Esophagus muscularis mucosa (tissue), 4 donors: ENCODE data around the gene SERPINE2. TPM values are rescaled to one million over a fixed set of nuclear protein-coding genes. Genes with fewer than 3 reads are reported as not detected.
A peak's percentile ranks its signal among the peaks of the same experiment; 100 is the strongest.
"Not testable (repeated sequence)": the region's sequence is repeated elsewhere in the genome, so short reads cannot be mapped to it uniquely, and the experiment has no call there.

Experiments
- DNase-seq: peaks from one replicate; pipeline ENCODE4 v3.0.0-alpha.2; 2017; ENCODE audit errors: extremely low spot score
- H3K27ac ChIP-seq, 4 donors: fragments of 200-600 bp; sonication (generic); replicated peaks in 1 of 4; 1 replicate in 3 of 4; 2 replicates in 1 of 4; pipeline ENCODE4 v1.5.1; 2016 to 2019; ENCODE audit warnings: mild to moderate bottlenecking in 1 of 4
- H3K27me3 ChIP-seq, 4 donors: fragments of 200-600 bp; sonication (generic); one replicate each; pipeline versions ENCODE4 v1.5.1 to v1.6.0; 2016 to 2019
- H3K36me3 ChIP-seq, 4 donors: fragments of 200-600 bp; sonication (generic); one replicate each; pipeline ENCODE4 v1.5.1; 2016 to 2019
- H3K4me1 ChIP-seq, 4 donors: fragments of 200-600 bp; sonication (generic); one replicate each; pipeline ENCODE4 v1.5.1; 2016 to 2019
- H3K4me3 ChIP-seq, 4 donors: fragments of 200-600 bp; sonication (generic); 1 replicate in 2 of 4; 2 replicates in 2 of 4; pipeline ENCODE4 v1.5.1; 2016 to 2019; ENCODE audit warnings: mild to moderate bottlenecking in 4 of 4, moderate library complexity in 1 of 4
- H3K9me3 ChIP-seq, 4 donors: fragments of 200-600 bp; sonication (generic); 1 replicate in 3 of 4; 2 replicates in 1 of 4; pipeline ENCODE4 v1.5.1; 2016 to 2019
- CTCF ChIP-seq, 3 experiments: fragments of 200-600 bp in 2 of 3; fragments of 450-650 bp in 1 of 3; sonication (generic) in 2 of 3; IDR thresholded peaks; one replicate each; pipeline ENCODE4 v1.5.1; 2017 to 2019; ENCODE audit warnings: antibody characterized with exemption in 3 of 3, mild to moderate bottlenecking in 2 of 3, moderate library complexity in 1 of 3
- EP300 ChIP-seq: sonication (generic); formaldehyde crosslinking; IDR thresholded peaks from one replicate; pipeline ENCODE4 v1.6.1; 2017; ENCODE audit warnings: antibody characterized with exemption
- POLR2A ChIP-seq: fragments of 450-650 bp; IDR thresholded peaks from one replicate; pipeline ENCODE4 v1.6.1; 2017; ENCODE audit warnings: antibody characterized with exemption, moderate library complexity, mild to moderate bottlenecking, low read depth
- POLR2AphosphoS5 ChIP-seq, 2 donors: sonication (generic); formaldehyde crosslinking; IDR thresholded peaks; one replicate each; pipeline ENCODE4 v1.6.1; 2017; ENCODE audit warnings: antibody characterized with exemption in 2 of 2
- WGBS: methylation state at CpG from one replicate; pipeline ENCODE4 v1.1.5; 2018; 5-methylcytosine and 5-hydroxymethylcytosine counted together
- intact Hi-C: fragments of 100-400 bp; cut with DNase I; formaldehyde crosslinking; loops from one replicate; pipeline ENCODE4 v1.15.1; 2023
- total RNA-seq, 4 donors: library from RNA; depleted of rRNA; stranded (reverse); fragments of >200 nt; gene quantifications; one replicate each; pipeline versions ENCODE4 v1.1.0 to v1.2.1, GENCODE V29; 2016

SERPINE2 gene
- total RNA-seq, 4 donors from 2014 or later = 20.4 to 126 (median 42.1) TPM

GRCh38 chr2:223941579-223942277 lies 97.4 kb downstream of the SERPINE2 start:
- Histone ChIP-seq H3K4me3 (no peak overlapping the region), H3K4me1 (peaks cover 58 to 71% (median 64%) of the 10 kb centered on the region in 4 donors), H3K36me3 (no peaks in the 10 kb centered on the region), H3K27ac (no peak overlapping the region), H3K27me3 (no peaks in the 10 kb centered on the region), H3K9me3 (no peaks in the 10 kb centered on the region)
- intact Hi-C loops = no loop called here
- TF ChIP-seq CTCF (IDR thresholded peaks at IDR 0.05) = no peak
- WGBS = 65% methylated on average over 12 of the region's 12 CpGs
- DNase-seq = no peak

- 47% methylated on average over 2 of the region's 2 CpGs for WGBS
Measured at GRCh38 chr2:223939438-223939837, 99.6 kb downstream of the SERPINE2 start.

DNA sequence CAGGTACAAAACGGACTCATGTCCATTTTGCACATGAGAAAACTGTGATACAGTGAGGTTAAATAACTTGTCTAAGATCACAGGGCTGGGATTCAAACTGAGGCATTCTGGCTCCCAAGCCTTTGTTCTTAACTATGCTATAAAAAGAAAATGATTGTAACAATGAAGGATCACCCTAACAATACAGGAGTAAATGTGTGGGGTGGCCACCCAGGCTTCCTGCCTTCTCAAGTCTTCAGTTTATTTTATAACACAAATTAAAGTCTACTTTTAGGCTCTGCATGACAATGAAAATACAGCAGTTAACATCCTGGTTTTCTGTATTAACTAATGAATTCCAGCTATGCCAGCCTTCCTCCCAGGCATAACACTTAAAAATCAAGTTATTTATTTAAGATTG lies 101.6 kb downstream of the SERPINE2 start:
- no peaks in the 10 kb centered on the region for H3K27me3 ChIP-seq
- no peak for DNase-seq
- H3K36me3 ChIP-seq = no peaks in the 10 kb centered on the region
- H3K27ac ChIP-seq = peak overlapping the region in 2 of 4 donors; percentile 9 to 10
- intact Hi-C loops = no loop called here
- H3K4me3 ChIP-seq = no peak overlapping the region
- WGBS = 0% methylated on average over 1 of the region's 1 CpG
- no peak for TF ChIP-seq EP300
- TF ChIP-seq CTCF (IDR thresholded peaks at IDR 0.05) = no peak
- no peak for TF ChIP-seq POLR2AphosphoS5 (IDR thresholded peaks at IDR 0.05)
- no peak for TF ChIP-seq POLR2A
- no peaks in the 10 kb centered on the region for H3K9me3 ChIP-seq
- peaks cover 74 to 86% (median 83%) of the 10 kb centered on the region in 4 donors for H3K4me1 ChIP-seq

More at GRCh38 chr2:223939438-223939837, 99.6 kb downstream of the SERPINE2 start:
- intact Hi-C loops, H3K27ac ChIP-seq, H3K9me3 ChIP-seq, H3K36me3 ChIP-seq, H3K4me3 ChIP-seq, H3K27me3 ChIP-seq, DNase-seq: not testable (repeated sequence)
- H3K4me1 ChIP-seq = peaks cover 70 to 85% (median 78%) of the 10 kb centered on the region in 4 donors

DNA sequence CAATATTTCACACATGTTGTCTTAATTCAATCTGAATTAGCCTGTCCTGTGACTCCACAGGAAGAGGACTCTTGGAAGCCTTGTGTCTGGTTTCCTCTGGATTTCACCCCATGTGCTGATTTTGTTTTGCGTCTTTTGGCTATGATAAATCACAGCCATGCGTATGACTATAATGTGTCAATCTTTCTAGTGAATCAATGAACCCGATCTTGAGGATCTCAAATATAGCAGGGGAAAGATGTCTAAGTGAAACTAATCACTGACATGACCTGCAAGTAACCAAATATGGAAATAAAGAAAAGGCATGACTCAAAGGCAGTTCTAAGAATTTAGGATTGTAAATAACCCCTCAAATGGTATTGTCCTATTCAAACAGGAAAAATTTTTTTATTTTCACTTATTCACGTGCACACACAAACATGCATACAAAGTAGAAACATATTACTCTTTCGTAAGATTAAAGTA lies 102.2 kb downstream of the SERPINE2 start:
- no peak for TF ChIP-seq POLR2A
- no peak for TF ChIP-seq EP300
- no peak for TF ChIP-seq POLR2AphosphoS5 (IDR thresholded peaks at IDR 0.05)
- TF ChIP-seq CTCF (IDR thresholded peaks at IDR 0.05) = no peak
- Histone ChIP-seq H3K9me3 (no peaks in the 10 kb centered on the region), H3K4me3 (no peak overlapping the region), H3K27me3 (no peaks in the 10 kb centered on the region), H3K4me1 (peaks cover 70 to 84% (median 81%) of the 10 kb centered on the region in 4 donors), H3K36me3 (no peaks in the 10 kb centered on the region), H3K27ac (peak overlapping the region in 2 of 4 donors; percentile 5 to 44)
- no peak for DNase-seq
- intact Hi-C loops = no loop called here
- WGBS = 65% methylated on average over 5 of the region's 5 CpGs

- Histone ChIP-seq H3K27me3 (no peaks in the 10 kb centered on the region), H3K9me3 (no peaks in the 10 kb centered on the region), H3K4me1 (peaks cover 75 to 89% (median 83%) of the 10 kb centered on the region in 4 donors), H3K27ac (no peak overlapping the region), H3K4me3 (no peak overlapping the region), H3K36me3 (no peaks in the 10 kb centered on the region)
- no peak for DNase-seq
- intact Hi-C loops = no loop called here
- TF ChIP-seq POLR2AphosphoS5 (IDR thresholded peaks at IDR 0.05) = no peak
- TF ChIP-seq EP300 = no peak
- no peak for TF ChIP-seq POLR2A
- TF ChIP-seq CTCF (IDR thresholded peaks at IDR 0.05) = no peak
Measured at GRCh38 chr2:223935459-223936125, 103.5 kb downstream of the SERPINE2 start.
